H1 (cell line): Measurements from ENCODE around the gene CPT1A.

Experiments
- BCL11A ChIP-seq, 2 experiments: IDR thresholded peaks; one replicate each; pipeline ENCODE4 v1.6.1; 2011; ENCODE audit warnings: low read depth in 2 of 2, low read length in 2 of 2, mild to moderate bottlenecking in 2 of 2
- CTCF ChIP-seq, 3 experiments: IDR thresholded peaks; 1 replicate in 2 of 3; 2 replicates in 1 of 3; pipeline versions ENCODE4 v1.5.1 to v1.6.1; 2011; ENCODE audit warnings: low read length in 3 of 3, mild to moderate bottlenecking in 3 of 3, inconsistent platforms in 2 of 3, low read depth in 1 of 3, moderate library complexity in 1 of 3; ENCODE audit not compliant: insufficient read depth in 1 of 3; ENCODE audit errors: control extremely low read depth in 1 of 3
- EGR1 ChIP-seq: IDR thresholded peaks from 2 replicates; pipeline ENCODE4 v1.6.1; 2011; ENCODE audit warnings: low read depth, low read length, borderline replicate concordance
- KDM1A ChIP-seq: fragments of 200-600, 300-600 bp; sonication (generic); IDR thresholded peaks from 2 replicates; pipeline ENCODE4 v1.7.1; 2016; ENCODE audit warnings: mild to moderate bottlenecking, low read length, borderline replicate concordance
- POLR2A ChIP-seq, 2 experiments: IDR thresholded peaks; 1 replicate in 1 of 2; 2 replicates in 1 of 2; pipeline ENCODE4 v1.6.1; 2011; ENCODE audit warnings: low read depth in 2 of 2, low read length in 2 of 2, mild to moderate bottlenecking in 2 of 2; ENCODE audit errors: control extremely low read depth in 1 of 2
- ZNF274 ChIP-seq: IDR thresholded peaks from 2 replicates; pipeline ENCODE4 v1.7.0; 2012; ENCODE audit warnings: low read length, borderline replicate concordance; ENCODE audit errors: extremely low read depth

DNA sequence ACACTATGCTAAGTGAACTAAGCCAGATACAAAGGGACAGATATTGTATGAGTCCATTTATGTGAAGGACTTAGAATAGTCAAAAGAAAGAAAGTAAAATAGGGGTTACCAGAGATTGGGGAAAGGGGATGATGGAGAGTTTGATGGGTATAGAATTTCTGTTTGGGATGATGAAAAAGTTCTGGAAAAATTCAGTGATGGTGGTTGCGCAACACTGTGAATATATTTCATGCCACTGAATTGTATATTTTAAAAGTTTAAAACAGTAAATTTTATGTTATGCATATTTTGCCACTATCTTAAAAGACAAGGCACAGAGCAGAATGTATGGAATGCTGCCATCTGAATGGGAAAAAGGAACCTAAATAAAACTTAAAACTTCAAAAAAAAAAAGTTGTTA, 119.6 kb downstream of the CPT1A start:
- TF ChIP-seq ZNF274: no peak
- TF ChIP-seq KDM1A: no peak
- TF ChIP-seq CTCF (IDR thresholded peaks at IDR 0.05; ENCODE audit: control extremely low read depth in 1 of 3, insufficient read depth in 1 of 3, low read depth in 1 of 3, low read length in 3 of 3): no peak
- TF ChIP-seq BCL11A (IDR thresholded peaks at IDR 0.05; ENCODE audit: low read depth in 2 of 2, low read length in 2 of 2): no peak
- no peak for TF ChIP-seq POLR2A (IDR thresholded peaks at IDR 0.05; ENCODE audit: control extremely low read depth in 1 of 2, low read depth in 2 of 2, low read length in 2 of 2)
- no peak for TF ChIP-seq EGR1
